NB4 (cell line): Measurements from ENCODE around the gene MBTD1.

ENCODE experiments used
- POLR2A ChIP-seq: IDR thresholded peaks from 2 replicates; pipeline ENCODE4 v1.6.1; 2011; ENCODE audit warnings: mild to moderate bottlenecking; ENCODE audit not compliant: insufficient read length; ENCODE audit errors: extremely low read depth
- TF ChIP-seq, protein P1 (sequence below): IDR thresholded peaks from one replicate; pipeline ENCODE4 v1.5.1; 2012; ENCODE audit warnings: low read depth, low read length

DNA sequence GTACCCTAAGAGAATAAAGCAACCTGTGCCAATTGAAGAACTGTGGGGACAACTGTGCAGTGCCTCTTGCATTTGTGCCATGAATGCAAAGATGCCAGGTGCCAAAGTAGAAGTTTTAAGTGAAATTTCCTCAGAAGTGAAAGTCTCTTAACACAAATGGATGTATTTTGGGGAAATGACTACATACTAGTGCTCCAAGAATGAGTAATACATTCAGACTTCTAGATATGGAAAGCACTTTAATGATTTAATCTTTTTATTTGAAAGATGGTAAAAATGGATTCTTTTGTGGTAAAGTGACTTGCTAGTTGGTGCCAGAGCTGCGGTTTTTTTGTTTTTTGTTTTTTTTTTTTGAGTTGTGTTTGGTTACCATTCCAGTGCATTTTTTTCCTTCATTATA lies 15.5 kb upstream of the MBTD1 start:
- TF ChIP-seq, protein P1, sequence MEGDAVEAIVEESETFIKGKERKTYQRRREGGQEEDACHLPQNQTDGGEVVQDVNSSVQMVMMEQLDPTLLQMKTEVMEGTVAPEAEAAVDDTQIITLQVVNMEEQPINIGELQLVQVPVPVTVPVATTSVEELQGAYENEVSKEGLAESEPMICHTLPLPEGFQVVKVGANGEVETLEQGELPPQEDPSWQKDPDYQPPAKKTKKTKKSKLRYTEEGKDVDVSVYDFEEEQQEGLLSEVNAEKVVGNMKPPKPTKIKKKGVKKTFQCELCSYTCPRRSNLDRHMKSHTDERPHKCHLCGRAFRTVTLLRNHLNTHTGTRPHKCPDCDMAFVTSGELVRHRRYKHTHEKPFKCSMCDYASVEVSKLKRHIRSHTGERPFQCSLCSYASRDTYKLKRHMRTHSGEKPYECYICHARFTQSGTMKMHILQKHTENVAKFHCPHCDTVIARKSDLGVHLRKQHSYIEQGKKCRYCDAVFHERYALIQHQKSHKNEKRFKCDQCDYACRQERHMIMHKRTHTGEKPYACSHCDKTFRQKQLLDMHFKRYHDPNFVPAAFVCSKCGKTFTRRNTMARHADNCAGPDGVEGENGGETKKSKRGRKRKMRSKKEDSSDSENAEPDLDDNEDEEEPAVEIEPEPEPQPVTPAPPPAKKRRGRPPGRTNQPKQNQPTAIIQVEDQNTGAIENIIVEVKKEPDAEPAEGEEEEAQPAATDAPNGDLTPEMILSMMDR = no peak
- TF ChIP-seq POLR2A = no peak
